ENCODE data around the gene TUBG1.

Gene TUBG1

DNA sequence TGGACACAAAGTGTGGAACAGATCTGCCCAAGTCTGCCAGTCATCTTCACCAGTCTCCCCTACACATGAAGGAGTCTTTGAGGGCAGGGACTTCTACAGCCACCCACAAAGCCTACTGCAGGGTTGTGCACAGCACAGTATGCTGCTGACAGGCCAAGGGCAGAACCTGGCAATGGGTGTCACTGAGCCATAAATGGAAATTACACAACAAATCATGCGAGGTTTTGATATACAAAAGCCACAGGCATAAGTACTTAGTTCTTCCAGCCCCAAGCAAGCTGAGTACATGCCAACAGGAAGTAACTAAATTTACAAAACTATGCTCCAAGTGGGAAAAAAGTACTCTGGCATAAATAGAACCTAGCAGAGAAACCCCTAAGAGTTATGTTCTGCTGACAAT lies 24.1 kb upstream of the TUBG1 start:
- Histone ChIP-seq H3K79me1 (ENCODE audit: low read depth, low read length) (no peaks in the 10 kb centered on the region), H3K36me3 (replicated peaks in 1 of 2; ENCODE audit: control insufficient read depth in 2 of 2, insufficient read depth in 2 of 2, low read length in 2 of 2) (peaks cover 38 to 95% of the 10 kb centered on the region in 2 donors), H3K4me2 (ENCODE audit: insufficient read depth, low read length, poor library complexity, severe bottlenecking) (no peak overlapping the region)

DNA sequence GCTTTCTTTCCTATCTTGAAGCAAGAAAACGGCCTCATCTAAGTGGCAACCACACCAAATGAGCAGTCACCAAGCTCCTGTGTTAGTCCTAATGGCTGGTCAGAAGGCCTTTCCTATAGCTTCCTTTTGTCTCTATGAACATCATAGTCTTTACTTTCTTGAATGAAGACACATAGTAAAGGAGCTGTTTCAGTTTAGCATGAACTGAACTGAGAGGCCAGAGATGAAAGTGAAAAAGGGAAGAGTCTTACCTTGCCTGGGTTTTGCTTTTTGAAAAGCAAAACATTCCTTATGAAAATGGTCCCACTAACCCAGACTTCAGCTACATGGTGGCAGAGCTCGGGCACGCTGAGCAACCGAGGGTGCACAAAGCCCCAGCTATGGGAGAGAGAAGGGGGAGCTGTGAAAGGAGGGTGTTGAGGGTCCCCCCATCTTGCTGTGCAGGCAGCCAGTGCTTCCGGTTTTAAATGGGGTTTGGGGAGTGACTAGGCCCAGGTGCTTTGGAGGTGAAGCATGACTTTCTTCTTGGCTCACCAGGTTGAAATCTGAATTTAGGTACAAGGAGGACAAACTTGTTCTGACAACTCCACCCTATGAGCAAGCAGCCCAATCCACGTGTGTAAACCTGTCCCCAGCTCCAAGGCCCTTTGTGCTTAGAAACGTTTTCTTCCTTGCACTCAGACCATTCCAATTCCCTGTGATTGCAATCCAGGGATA lies 22.8 kb upstream of the TUBG1 start:
- H2BK12ac ChIP-seq (ENCODE audit: low read length) = no peak overlapping the region
- H3K9ac ChIP-seq (ENCODE audit: low read depth, low read length, poor library complexity) = no peak overlapping the region
- no peak overlapping the region for H2BK15ac ChIP-seq (ENCODE audit: low read length)
- no peak overlapping the region for H2BK120ac ChIP-seq (ENCODE audit: low read depth, low read length)
- peaks cover 34 to 97% of the 10 kb centered on the region in 2 donors for H3K36me3 ChIP-seq (replicated peaks in 1 of 2; ENCODE audit: control insufficient read depth in 2 of 2, insufficient read depth in 2 of 2, low read length in 2 of 2)
- H3K27me3 ChIP-seq (ENCODE audit: control insufficient read depth in 3 of 3, insufficient read depth in 3 of 3, low read depth in 1 of 3, low read length in 3 of 3) = no peaks in the 10 kb centered on the region
- no peaks in the 10 kb centered on the region for H3K79me1 ChIP-seq (ENCODE audit: low read depth, low read length)
- H4K8ac ChIP-seq (ENCODE audit: low read depth, low read length) = no peak overlapping the region
- H2AFZ ChIP-seq (ENCODE audit: low read length) = no peak overlapping the region
- H3K23ac ChIP-seq (ENCODE audit: low read depth, low read length, poor library complexity) = no peak overlapping the region
- H3K4ac ChIP-seq (ENCODE audit: low read length) = no peak overlapping the region
- no peak for DNase-seq (ENCODE audit: low spot score)
- H3K27ac ChIP-seq (replicated peaks; ENCODE audit: low read length) = no peak overlapping the region
- no peak overlapping the region for H3K18ac ChIP-seq (ENCODE audit: low read length)
- no peak overlapping the region for H3K14ac ChIP-seq (ENCODE audit: low read length)
- no peaks in the 10 kb centered on the region for H3K4me1 ChIP-seq (ENCODE audit: control insufficient read depth in 2 of 2, insufficient read depth in 1 of 2, low read depth in 1 of 2, low read length in 2 of 2)
- H2AK5ac ChIP-seq (ENCODE audit: low read depth, low read length) = no peak overlapping the region
- no CpG with 5 or more reads among the region's 7 CpGs for WGBS, 2 donors (ENCODE audit: extremely low coverage in 2 of 2, insufficient read length in 2 of 2, insufficient replicate concordance in 1 of 2)
- no peak overlapping the region for H4K91ac ChIP-seq (ENCODE audit: low read depth, low read length, poor library complexity)
- H3K4me3 ChIP-seq (ENCODE audit: low read length in 2 of 2) = no peak overlapping the region
- H3K4me2 ChIP-seq (ENCODE audit: insufficient read depth, low read length, poor library complexity, severe bottlenecking) = no peak overlapping the region
- H3K9me3 ChIP-seq (replicated peaks in 1 of 2; ENCODE audit: control insufficient read depth in 2 of 2, insufficient read depth in 1 of 2, low read depth in 1 of 2, low read length in 2 of 2) = peaks cover 0 to 1% of the 10 kb centered on the region in 2 donors
- no peak overlapping the region for H2BK5ac ChIP-seq (ENCODE audit: low read length)

More for the DNA sequence above, 24.1 kb upstream of the TUBG1 start:
- Histone ChIP-seq H3K9ac (ENCODE audit: low read depth, low read length, poor library complexity) (no peak overlapping the region), H3K27me3 (ENCODE audit: control insufficient read depth in 3 of 3, insufficient read depth in 3 of 3, low read depth in 1 of 3, low read length in 3 of 3) (no peaks in the 10 kb centered on the region), H3K9me3 (replicated peaks in 1 of 2; ENCODE audit: control insufficient read depth in 2 of 2, insufficient read depth in 1 of 2, low read depth in 1 of 2, low read length in 2 of 2) (peaks cover 0 to 1% of the 10 kb centered on the region in 2 donors), H3K4me1 (ENCODE audit: control insufficient read depth in 2 of 2, insufficient read depth in 1 of 2, low read depth in 1 of 2, low read length in 2 of 2) (no peaks in the 10 kb centered on the region), H3K18ac (ENCODE audit: low read length) (no peak overlapping the region), H2AFZ (ENCODE audit: low read length) (no peak overlapping the region), H3K27ac (replicated peaks; ENCODE audit: low read length) (no peak overlapping the region), H3K14ac (ENCODE audit: low read length) (no peak overlapping the region), H2BK5ac (ENCODE audit: low read length) (no peak overlapping the region), H3K23ac (ENCODE audit: low read depth, low read length, poor library complexity) (no peak overlapping the region), H3K4me3 (ENCODE audit: low read length in 2 of 2) (peak overlapping the region in 1 of 2 donors; percentile 68), H2BK120ac (ENCODE audit: low read depth, low read length) (no peak overlapping the region), H2AK5ac (ENCODE audit: low read depth, low read length) (no peak overlapping the region), H3K4ac (ENCODE audit: low read length) (no peak overlapping the region), H2BK15ac (ENCODE audit: low read length) (no peak overlapping the region), H4K91ac (ENCODE audit: low read depth, low read length, poor library complexity) (no peak overlapping the region), H2BK12ac (ENCODE audit: low read length) (no peak overlapping the region), H4K8ac (ENCODE audit: low read depth, low read length) (no peak overlapping the region)
- DNase-seq (ENCODE audit: low spot score) = no peak
- no CpG with 5 or more reads among the region's 1 CpG for WGBS, 2 donors (ENCODE audit: extremely low coverage in 2 of 2, insufficient read length in 2 of 2, insufficient replicate concordance in 1 of 2)

DNA sequence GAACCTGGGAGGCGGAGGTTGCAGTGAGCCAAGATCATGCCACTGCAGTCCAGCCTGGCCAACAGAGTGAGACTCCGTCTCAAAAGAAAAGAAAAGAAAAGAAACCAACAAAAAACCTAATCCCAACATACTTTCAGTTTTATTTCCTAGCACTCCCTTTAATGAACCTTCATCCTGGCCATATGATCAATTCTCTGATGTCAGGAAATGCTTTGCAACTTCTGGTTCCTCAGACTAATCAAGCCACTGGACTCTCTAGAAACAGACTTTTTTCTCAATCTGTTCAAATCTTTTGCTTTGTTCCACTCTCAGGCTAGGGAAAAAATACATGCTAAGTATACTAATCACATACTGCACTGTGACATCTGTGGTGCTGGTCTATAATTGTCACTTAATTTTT lies 18.6 kb upstream of the TUBG1 start:
- H2AFZ ChIP-seq (ENCODE audit: low read length) = no peak overlapping the region
- no peak overlapping the region for H3K4ac ChIP-seq (ENCODE audit: low read length)
- H3K36me3 ChIP-seq (replicated peaks in 1 of 2; ENCODE audit: control insufficient read depth in 2 of 2, insufficient read depth in 2 of 2, low read length in 2 of 2) = peaks cover 11 to 62% of the 10 kb centered on the region in 2 donors
- no peak overlapping the region for H4K8ac ChIP-seq (ENCODE audit: low read depth, low read length)
- WGBS, 2 donors (ENCODE audit: extremely low coverage in 2 of 2, insufficient read length in 2 of 2, insufficient replicate concordance in 1 of 2) = no CpG with 5 or more reads among the region's 2 CpGs
- no peaks in the 10 kb centered on the region for H3K79me1 ChIP-seq (ENCODE audit: low read depth, low read length)
- H3K18ac ChIP-seq (ENCODE audit: low read length) = no peak overlapping the region
- H3K14ac ChIP-seq (ENCODE audit: low read length) = no peak overlapping the region
- H3K27me3 ChIP-seq (ENCODE audit: control insufficient read depth in 3 of 3, insufficient read depth in 3 of 3, low read depth in 1 of 3, low read length in 3 of 3) = no peaks in the 10 kb centered on the region
- H3K4me2 ChIP-seq (ENCODE audit: insufficient read depth, low read length, poor library complexity, severe bottlenecking) = no peak overlapping the region
- H3K4me3 ChIP-seq (ENCODE audit: low read length in 2 of 2) = no peak overlapping the region
- no peak overlapping the region for H2BK12ac ChIP-seq (ENCODE audit: low read length)
- no peak overlapping the region for H4K91ac ChIP-seq (ENCODE audit: low read depth, low read length, poor library complexity)
- no peak overlapping the region for H2BK5ac ChIP-seq (ENCODE audit: low read length)
- H3K4me1 ChIP-seq (ENCODE audit: control insufficient read depth in 2 of 2, insufficient read depth in 1 of 2, low read depth in 1 of 2, low read length in 2 of 2) = no peaks in the 10 kb centered on the region
- H2BK15ac ChIP-seq (ENCODE audit: low read length) = no peak overlapping the region
- H3K9ac ChIP-seq (ENCODE audit: low read depth, low read length, poor library complexity) = no peak overlapping the region
- H3K27ac ChIP-seq (replicated peaks; ENCODE audit: low read length) = no peak overlapping the region
- H3K9me3 ChIP-seq (replicated peaks in 1 of 2; ENCODE audit: control insufficient read depth in 2 of 2, insufficient read depth in 1 of 2, low read depth in 1 of 2, low read length in 2 of 2) = no peaks in the 10 kb centered on the region
- no peak for DNase-seq (ENCODE audit: low spot score)
- no peak overlapping the region for H3K23ac ChIP-seq (ENCODE audit: low read depth, low read length, poor library complexity)
- H2AK5ac ChIP-seq (ENCODE audit: low read depth, low read length) = no peak overlapping the region
- no peak overlapping the region for H2BK120ac ChIP-seq (ENCODE audit: low read depth, low read length)

DNA sequence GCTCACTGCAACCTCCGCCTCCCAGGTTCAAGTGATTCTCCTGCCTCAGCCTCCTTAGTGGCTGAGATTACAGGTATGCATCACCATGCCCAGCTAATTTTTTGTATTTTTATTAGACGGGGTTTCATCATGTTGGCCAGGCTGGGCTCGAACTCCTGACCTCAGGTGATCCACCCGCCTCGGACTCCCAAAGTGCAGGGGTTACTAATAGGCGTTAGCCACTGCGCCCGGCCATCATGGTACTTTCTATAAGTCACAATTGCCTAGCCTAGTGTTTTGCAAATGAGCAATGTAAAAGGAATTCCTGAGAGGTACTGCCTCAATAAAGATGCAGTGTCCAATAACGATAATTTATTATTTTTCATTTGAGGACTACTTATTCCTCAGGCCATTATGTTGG lies 18.1 kb upstream of the TUBG1 start:
- no peak overlapping the region for H2BK12ac ChIP-seq (ENCODE audit: low read length)
- H3K4ac ChIP-seq (ENCODE audit: low read length) = no peak overlapping the region
- H4K91ac ChIP-seq (ENCODE audit: low read depth, low read length, poor library complexity) = no peak overlapping the region
- H2BK120ac ChIP-seq (ENCODE audit: low read depth, low read length) = no peak overlapping the region
- no peak overlapping the region for H2AK5ac ChIP-seq (ENCODE audit: low read depth, low read length)
- no peak overlapping the region for H3K9ac ChIP-seq (ENCODE audit: low read depth, low read length, poor library complexity)
- DNase-seq (ENCODE audit: low spot score) = no peak
- no CpG with 5 or more reads among the region's 9 CpGs for WGBS, 2 donors (ENCODE audit: extremely low coverage in 2 of 2, insufficient read length in 2 of 2, insufficient replicate concordance in 1 of 2)
- no peaks in the 10 kb centered on the region for H3K9me3 ChIP-seq (replicated peaks in 1 of 2; ENCODE audit: control insufficient read depth in 2 of 2, insufficient read depth in 1 of 2, low read depth in 1 of 2, low read length in 2 of 2)
- H3K27ac ChIP-seq (replicated peaks; ENCODE audit: low read length) = no peak overlapping the region
- H3K18ac ChIP-seq (ENCODE audit: low read length) = no peak overlapping the region
- no peak overlapping the region for H3K23ac ChIP-seq (ENCODE audit: low read depth, low read length, poor library complexity)
- no peak overlapping the region for H2BK5ac ChIP-seq (ENCODE audit: low read length)
- H2BK15ac ChIP-seq (ENCODE audit: low read length) = no peak overlapping the region
- H3K27me3 ChIP-seq (ENCODE audit: control insufficient read depth in 3 of 3, insufficient read depth in 3 of 3, low read depth in 1 of 3, low read length in 3 of 3) = no peaks in the 10 kb centered on the region
- H3K36me3 ChIP-seq (replicated peaks in 1 of 2; ENCODE audit: control insufficient read depth in 2 of 2, insufficient read depth in 2 of 2, low read length in 2 of 2) = peaks cover 8 to 58% of the 10 kb centered on the region in 2 donors
- H3K14ac ChIP-seq (ENCODE audit: low read length) = no peak overlapping the region
- H3K79me1 ChIP-seq (ENCODE audit: low read depth, low read length) = no peaks in the 10 kb centered on the region
- H3K4me1 ChIP-seq (ENCODE audit: control insufficient read depth in 2 of 2, insufficient read depth in 1 of 2, low read depth in 1 of 2, low read length in 2 of 2) = no peaks in the 10 kb centered on the region
- no peak overlapping the region for H2AFZ ChIP-seq (ENCODE audit: low read length)
- H3K4me3 ChIP-seq (ENCODE audit: low read length in 2 of 2) = no peak overlapping the region
- H3K4me2 ChIP-seq (ENCODE audit: insufficient read depth, low read length, poor library complexity, severe bottlenecking) = no peak overlapping the region
- H4K8ac ChIP-seq (ENCODE audit: low read depth, low read length) = no peak overlapping the region

All from neuronal stem cell (in vitro differentiated cells).